Glomerular visceral epithelial cell (primary cell): ENCODE measurements around the gene VPS26A.
"Not testable (repeated sequence)": the region's sequence is repeated elsewhere in the genome, so short reads cannot be mapped to it uniquely, and the experiment has no call there.

ENCODE experiments used
- DNase-seq: peaks from one replicate; pipeline ENCODE4 v3.0.0-alpha.2; 2016; ENCODE audit errors: extremely low spot score

The VPS26A gene

DNA sequence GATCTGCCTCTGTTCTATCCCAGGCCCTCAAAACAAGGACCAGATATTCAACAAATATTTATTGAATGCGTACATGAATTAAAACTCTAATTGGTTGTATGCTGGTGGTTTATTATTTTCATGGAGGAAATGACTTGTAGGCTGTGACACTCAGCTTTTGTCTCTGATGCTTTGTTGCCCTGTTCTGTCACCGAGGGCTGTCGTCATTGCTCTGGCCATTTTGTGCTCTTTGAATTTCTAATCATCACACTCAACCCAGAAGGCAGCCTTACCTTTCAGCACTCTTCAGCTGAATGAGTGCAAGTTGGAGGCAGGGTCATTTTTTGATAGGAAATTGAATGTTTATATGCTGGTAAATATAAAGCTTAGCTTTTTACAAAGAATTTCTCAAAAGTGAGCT lies 21.5 kb upstream of the VPS26A start:
- no peak for DNase-seq

DNA sequence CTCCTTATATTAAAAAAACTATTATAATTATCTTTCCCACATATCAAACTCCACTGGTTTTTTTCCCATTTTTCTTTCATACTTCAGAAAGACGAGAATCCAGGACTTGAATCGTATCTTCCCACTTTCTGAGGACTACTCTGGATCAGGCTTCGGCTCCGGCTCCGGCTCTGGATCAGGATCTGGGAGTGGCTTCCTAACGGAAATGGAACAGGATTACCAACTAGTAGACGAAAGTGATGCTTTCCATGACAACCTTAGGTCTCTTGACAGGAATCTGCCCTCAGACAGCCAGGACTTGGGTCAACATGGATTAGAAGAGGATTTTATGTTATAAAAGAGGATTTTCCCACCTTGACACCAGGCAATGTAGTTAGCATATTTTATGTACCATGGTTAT lies 20.2 kb upstream of the VPS26A start:
- DNase-seq, result no peak

DNA sequence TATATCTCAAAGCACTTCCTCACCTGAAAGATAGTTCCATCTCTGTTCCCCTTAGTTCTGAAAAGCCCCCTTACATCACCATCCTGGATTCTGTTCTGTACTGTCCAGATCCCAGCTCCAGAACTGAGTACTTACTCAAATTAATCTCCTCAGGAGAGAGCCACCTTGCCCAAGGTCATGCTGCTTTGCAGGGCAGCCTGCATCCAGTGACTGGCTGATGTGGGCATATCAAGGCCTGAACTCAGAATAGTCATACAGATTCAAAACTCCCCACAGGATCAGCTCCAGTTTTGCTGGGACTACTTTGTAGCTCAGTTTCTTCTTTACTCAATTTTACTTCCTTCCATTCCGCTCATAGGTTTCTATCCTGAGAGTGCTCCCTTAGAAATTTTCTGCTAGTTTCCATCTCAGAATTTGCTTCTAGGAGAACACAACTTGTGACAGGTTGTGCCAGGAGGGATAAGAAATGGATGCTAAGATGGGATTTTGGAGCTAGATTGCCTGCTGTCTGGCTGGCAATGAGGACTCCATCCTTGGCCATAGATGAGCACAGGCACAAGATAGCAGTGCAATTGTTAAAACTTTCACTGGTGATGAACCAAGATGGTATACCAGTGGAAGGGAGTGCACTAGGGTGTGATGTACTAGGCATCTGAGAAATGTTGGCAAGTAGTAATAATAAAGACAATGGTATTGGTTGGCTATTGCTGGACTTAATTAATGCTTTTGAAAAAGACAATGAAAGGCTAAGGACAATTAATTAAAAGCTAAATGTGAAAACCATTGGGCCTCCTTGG lies 18.8 kb upstream of the VPS26A start:
- no peak for DNase-seq

DNA sequence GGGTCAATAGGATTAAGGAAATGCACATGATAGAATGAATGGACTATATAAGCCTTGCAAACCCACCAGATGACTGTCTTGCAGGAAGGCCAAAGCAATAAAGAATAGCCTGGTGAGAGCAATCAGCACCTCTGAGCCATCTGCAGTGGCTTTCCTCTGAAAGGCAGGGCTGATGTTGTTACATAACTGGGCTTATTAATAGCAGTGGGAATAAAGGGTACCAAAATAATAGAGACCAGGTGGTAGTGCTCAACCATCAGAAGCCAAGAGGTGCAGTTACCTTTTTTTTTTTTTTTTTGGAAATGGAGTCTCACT lies 16.8 kb upstream of the VPS26A start:
- no peak for DNase-seq

DNA sequence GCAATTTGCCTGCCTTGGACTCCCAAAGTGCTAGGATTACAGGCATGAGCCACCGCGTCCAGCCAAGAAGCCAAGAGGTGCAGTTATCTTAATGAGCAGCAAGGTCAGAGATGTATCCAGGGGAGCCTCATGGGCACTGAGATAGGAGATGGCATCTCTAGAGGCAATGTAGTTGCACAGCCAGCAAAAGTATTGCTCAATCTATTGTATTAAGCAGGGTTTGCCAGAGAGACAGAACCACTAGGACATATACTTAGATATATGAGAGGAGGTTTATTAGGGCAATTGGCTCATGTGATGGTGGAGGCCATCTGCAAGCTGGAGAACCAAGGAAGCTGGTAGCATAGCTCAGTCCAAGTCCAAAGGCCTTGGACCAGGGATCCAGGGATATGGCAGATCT lies 16.3 kb upstream of the VPS26A start:
- DNase-seq, result no peak

DNA sequence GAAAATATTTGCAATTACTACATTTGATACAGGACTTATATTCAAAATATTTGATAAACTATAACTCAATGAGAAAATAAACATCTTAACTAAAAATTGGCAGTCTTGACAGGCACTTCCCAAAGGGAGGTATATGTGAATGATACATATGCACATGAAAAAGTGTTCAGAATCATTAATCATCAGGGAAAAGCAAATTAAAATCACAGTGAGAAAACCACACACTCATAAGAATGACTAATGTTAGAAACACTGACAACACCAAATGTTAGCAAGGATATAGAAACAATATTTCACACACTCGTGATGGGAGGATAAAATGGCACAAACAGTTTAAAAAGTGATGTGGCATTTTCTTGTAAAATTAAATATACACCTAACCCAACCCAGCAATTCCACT lies 4.1 kb upstream of the VPS26A start:
- DNase-seq, result no peak

DNA sequence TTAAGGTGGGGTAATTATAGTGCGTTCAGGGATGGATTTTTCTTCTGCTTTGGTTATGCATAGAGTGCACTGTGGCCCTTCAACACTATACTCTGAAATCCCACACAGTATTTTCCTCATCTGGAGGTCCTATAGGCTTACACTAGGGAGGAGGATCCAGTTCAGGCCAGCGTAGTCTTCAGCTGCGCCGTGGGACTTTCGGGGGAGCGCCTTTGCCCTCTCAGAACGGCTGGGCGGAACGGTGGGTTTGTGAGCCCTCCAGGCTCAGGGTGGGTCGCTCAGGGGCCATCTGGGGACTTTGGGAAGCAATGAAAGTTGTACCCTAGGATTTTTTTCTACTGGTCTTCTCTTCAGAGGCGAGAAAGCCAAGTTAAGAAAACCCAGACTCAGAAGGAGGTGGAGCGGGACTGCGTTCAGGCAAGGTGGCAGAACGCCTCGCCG lies 652 bp upstream of the VPS26A start:
- peak; percentile 66 for DNase-seq

DNA sequence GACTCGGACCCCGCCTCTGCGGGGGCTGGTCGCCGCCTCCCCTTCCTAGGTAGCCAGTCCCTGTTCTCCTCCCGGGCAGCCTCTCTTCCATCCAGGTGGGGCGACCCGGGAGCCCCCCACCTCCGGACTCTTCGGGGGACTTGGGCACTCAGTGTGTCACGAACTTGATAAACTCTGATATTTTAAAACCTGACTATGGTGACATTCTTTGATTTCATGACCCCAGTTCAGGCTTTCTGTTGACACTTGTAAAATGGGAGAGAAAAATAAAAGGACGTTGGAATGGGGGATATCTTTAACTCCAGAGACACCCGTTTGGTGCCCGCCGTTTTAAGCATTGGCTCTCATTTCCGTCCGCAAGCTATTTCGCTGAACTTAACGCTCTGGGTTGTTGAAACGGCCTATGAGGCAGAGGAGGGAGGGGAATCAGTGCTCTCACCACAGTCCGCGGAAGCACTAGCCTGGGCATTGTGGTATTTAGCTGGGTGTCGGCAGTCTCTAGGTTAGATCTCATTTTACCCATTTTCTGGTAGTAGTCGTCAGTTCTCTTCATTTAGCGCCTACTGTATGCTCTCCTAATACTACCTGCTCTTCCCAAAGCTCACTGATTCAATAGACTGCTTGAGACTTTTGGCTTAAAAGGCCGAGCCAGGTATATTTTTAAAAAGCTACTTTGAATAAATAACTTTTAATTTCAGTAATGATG lies 738 bp downstream of the VPS26A start:
- DNase-seq, result peak; percentile 75

DNA sequence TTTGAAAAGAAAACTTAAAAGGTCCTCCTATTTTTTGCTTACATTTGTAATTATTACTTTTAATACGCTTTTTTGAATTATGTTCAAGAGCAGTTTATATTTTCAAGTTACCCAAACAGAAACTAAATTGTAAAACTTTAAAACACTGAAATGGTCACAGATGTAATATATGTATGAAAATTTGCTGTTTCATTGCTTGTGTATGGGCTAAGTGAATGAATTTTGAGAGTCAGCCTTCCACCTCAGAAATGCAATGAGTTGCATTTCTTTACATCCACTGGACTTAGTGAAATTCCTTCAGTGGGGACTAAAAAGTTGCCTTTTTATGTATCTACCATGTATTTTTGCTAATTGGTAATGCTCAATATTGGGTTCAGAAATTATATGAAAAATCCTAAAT lies 1.6 kb downstream of the VPS26A start:
- no peak for DNase-seq

DNA sequence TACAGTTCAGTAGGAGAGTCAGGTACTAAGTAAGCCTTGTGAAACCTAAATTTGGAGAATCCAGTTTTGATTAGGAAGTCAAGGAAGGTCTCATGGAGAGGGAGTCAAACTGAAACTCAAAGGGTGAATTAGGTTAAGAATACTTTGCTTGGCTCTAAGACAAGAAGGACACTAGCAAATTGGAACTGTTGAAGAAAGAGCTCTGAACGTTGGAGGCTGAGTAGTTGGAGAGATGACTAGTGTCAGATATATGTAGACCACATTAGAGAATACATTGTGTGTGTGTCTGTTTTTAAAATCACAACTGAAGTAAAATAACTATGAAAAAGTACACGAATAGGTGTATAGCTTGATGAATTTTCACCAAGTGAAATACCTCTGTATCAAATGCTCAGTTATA lies 6.3 kb downstream of the VPS26A start:
- DNase-seq, result peak; percentile 8

DNA sequence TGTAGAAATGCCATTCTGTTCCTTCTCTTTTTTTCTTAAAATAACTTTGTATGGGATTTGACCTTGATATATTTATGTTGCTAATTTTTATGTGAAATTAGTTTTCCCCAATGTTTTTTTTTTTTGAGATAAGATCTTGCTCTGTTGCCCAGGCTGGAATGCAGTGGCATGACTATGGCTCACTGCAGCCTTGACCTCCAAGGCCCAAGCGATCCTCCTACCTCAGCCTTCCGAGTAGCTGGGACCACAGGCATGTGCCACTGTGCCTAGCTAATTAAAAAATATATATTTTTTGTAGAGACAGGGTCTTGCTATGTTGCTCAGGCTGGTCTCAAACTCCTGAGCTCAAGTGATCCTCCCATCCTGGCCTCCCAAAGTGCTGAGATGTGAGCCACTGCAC lies 16.0 kb downstream of the VPS26A start:
- no peak for DNase-seq

DNA sequence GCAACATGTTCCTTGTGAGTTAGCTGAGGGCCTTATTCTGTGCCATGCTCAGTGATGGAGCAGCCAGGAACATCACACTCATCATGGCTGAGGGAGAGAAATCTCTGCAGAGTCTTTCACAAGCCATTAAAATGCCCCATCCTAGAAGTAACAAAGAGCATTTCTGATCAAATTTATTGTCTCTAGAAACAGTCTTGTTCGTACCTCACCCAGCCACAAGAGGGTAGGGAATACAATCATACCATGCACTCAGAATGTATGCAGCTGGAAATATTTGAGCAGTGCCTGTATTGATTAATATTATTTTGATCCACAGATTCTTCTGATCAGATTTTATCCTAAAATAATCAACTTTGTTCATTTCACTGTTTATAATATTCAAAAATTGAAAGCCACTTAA lies 17.3 kb downstream of the VPS26A start:
- no peak for DNase-seq

DNA sequence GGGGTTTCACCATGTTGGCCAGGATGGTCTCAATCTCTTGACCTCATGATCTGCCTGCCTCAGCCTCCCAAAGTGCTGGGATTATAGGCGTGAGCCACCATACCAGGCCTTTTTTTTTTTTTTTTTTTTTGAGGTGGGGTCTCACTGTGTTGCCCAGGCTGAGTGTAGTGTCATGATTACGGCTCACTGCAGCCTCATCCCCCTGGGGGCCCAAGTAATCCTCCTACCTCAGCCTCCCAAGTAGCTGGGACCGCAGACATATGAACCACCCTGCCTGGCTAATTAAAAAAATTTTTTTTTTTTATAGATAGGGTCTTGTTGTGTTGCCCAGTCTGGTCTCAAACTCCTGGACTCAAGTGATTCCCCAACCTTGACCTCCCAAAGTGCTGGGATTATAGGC lies 18.1 kb downstream of the VPS26A start:
- DNase-seq, result not testable (repeated sequence)

DNA sequence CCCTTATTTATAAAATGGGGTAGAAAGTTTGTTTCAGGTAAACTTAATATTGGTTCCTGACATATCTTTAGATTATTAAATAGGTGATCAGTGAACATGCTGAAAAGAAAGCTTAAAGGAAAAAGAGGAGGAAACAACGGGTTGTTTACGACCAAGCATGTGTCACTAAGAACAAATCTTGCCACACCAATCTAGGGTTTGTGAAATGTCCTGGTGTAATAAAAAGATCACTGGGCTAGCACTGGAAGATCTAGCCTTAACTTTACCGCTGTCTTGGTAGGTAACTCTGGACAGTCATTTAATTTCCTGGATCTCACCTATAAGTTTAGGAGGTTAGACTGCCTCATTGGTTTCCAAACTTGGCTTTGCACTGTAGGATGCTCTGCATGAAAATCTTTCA lies 19.0 kb downstream of the VPS26A start:
- no peak for DNase-seq

DNA sequence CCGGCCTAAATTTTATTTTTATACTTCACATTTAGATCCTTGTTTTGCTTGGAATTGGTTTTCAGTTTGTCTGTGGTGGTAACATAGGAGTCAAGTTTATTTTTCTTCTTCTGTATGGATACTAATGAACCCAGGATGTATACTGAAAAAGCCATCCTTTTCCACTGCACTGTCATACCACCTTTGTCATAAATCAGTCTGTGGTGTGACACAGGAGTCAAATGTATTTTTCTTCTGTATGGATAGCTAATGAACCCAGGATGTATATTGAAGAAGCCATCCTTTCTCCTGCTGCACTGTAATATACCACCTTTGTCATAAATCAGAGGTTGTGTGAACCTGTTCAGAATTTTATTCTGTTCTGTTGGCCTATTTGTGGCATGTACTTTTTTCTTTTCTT lies 21.4 kb downstream of the VPS26A start:
- no peak for DNase-seq

DNA sequence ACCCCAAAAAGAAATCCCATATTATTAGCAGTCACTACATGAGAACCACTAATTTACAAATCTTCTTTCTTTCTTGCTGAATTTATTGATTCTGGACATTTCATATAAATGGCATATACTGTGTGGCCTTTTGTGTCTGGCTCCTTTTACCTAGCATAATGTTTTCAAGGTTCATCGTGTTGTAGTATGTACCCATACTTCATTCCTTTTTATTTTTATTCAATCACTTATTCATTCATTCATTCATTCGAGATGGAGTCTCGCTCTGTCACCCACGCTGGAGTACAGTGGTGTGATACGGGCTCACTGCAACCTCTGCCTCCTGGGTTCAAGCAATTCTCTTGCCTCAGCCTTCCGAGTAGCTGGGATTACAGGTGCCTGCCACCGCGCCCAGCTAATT lies 21.9 kb downstream of the VPS26A start:
- no peak for DNase-seq

DNA sequence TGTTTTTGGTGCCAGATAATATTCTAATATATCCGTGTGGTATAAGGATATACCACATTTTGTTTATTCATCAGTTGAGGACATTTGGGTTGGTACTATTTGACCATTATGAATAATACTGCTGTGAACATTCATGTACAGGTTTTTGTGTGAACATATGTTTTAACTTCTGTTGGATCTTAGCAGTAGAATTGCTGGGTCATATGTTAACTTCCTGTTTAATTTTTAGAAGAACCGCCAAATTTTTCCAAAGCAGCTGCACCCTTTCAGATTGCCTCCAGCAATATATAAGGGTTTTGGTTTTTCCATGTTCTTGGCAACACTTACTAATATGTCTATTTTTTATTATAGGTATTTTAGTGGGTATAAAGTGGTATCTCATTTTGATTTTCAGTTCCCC lies 22.8 kb downstream of the VPS26A start:
- DNase-seq, result no peak

DNA sequence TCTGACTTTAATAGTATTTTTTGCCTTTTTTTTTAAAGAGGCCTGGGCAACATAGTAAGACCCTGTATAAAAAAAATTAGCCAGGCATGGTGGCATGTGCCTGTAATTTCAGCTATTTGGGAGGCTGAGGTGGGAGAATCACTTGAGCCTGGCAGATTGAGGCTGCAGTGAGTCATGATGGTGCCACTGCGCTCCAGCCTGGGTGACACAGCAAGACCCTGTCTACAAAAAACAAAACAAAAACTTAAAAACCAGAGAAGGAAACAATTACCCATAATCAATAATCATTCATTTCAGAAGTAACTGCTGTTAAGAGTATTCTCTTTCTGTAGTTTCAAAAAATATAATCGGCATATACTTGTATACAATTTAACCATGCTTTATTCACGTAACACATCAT lies 28.0 kb downstream of the VPS26A start:
- DNase-seq, result no peak

DNA sequence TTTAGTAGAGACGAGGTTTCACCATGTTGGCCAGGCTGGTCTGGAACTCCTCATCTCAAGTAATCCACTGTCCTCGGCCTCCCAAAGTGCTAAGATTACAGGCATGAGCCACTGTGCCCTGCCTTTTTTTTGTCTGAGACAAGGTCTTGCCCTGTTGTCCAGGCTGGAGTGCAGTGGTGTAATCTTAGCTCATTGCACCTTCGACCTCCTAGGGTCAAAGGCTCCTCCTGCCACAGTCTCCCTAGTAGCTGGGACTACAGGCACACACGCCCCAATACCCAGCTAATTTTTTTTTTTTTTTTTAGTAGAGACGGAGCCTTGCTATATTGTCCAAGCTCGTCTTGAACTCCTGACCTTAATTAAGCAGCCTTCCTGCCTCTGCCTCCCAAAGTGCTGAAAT lies 29.2 kb downstream of the VPS26A start:
- no peak for DNase-seq

DNA sequence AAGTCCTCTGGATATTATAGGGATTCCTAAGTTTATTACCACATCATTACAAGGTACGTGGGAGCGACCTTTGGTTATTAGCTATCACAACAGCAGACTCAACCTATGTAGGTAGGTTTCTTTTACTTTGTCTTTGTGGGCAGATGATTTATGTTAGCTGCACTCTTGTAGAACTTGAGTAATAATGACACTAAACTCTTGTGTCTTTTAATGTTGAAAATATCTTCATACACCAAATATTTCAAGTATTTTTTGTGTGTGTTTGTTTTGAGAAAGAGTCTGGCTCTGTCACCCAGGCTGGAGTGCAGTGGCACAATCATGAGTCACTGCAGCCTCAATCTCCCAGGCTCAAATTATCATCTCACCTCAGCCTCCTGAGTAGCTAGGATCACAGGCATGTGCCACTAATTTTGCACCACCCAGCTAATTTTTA lies 36.8 kb downstream of the VPS26A start:
- DNase-seq, result peak; percentile 23

DNA sequence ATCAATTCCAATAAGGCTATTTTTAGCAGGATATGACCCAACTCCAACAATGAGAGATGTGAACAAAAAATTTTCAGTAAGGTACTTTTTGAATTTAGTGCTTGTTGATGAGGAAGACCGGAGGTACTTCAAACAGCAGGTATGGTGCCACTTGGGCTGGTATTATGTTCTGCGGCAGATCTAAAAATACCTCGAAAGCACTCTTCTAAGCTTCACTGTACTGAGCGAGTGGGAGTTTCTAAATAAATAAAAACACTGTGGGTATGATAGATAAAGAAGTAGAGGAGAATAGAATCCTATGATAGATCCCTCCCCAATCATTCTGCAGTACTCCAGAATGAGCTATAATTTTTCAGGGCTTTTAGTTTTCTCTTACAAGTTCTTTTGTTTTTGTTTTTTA lies 44.5 kb downstream of the VPS26A start:
- DNase-seq, result no peak

DNA sequence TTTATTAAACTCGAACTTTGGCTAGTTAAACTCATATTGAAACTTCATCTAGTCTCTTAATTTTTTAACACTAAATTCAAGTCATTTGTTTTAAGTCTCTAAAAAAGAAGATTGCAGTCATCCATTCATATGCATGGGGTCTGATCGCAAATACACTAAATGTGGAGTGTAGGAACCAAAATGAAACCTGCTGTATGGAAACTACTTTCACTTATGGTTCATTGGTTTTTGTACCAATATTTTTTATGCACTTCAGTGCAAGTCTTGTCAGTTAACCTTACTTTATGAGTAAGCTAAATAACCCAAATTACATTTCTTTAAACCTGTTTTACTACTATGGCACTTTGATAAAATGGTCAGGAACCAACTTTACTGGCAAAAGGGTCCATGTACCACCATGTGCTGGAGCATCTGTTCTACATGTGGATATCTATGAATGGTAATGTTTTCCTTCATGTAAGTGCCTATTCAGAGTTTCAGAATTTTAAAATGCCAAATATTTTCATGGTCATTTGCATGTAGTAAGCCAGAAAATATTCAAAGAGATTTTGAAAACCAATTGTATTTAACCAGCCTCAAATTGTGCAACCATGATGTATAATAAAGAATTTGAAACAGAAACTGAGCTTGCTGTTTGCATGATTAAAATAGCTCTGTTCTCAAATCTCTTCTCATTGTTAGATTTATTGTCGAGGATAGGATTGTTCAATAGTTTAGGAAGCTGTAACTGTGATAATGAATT lies 48.4 kb downstream of the VPS26A start:
- DNase-seq, result no peak

DNA sequence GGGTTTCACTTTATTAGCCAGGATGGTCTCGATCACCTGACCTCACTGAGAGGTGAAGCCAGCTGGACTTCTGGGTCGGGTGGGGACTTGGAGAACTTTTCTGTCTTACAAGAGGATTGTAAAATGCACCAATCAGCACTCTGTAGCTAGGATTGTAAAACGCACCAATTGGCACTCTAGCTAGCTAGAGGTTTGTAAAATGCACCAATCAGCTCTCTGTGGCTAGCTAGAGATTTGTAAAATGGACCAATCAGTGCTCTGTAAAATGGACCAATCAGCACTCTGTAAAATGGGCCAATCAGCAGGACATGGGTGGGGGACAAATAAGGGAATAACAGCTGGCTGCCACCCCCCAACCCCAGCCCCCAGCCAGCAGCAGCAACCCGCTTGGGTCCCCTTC lies 51.3 kb downstream of the VPS26A start:
- DNase-seq, result not testable (repeated sequence)
